AG04449 (cell line): ENCODE results near the gene SYT12.

ENCODE experiments used
- CTCF ChIA-PET: fragments of 350-600 bp; formaldehyde crosslinking; extraction: SDS; loops from one replicate; lab custom pipeline; 2021; ENCODE audit warnings: antibody characterized with exemption; lab: Yijun Ruan, JAX
- POLR2A ChIA-PET: fragments of 400-600, 350-600 bp; formaldehyde crosslinking; extraction: SDS; loops from one replicate; lab custom pipeline; 2020; ENCODE audit warnings: antibody characterized with exemption, inconsistent platforms; lab: Yijun Ruan, JAX
- DNase-seq: peaks from one replicate; pipeline ENCODE4 v3.0.0-alpha.2; 2010; ENCODE audit warnings: low read depth, low spot score
- H3K4me3 ChIP-seq: 2 replicates; pipeline ENCODE4 v1.5.1; 2011; ENCODE audit warnings: low read depth, mild to moderate bottlenecking, control low read depth, low read length
- TF ChIP-seq, protein P1 (sequence below): IDR thresholded peaks from one replicate; pipeline ENCODE4 v1.5.1; 2011; ENCODE audit warnings: mild to moderate bottlenecking, moderate library complexity, low read length, control low read depth, inconsistent platforms; ENCODE audit not compliant: insufficient read depth; ENCODE audit errors: missing control alignments

The SYT12 gene

DNA sequence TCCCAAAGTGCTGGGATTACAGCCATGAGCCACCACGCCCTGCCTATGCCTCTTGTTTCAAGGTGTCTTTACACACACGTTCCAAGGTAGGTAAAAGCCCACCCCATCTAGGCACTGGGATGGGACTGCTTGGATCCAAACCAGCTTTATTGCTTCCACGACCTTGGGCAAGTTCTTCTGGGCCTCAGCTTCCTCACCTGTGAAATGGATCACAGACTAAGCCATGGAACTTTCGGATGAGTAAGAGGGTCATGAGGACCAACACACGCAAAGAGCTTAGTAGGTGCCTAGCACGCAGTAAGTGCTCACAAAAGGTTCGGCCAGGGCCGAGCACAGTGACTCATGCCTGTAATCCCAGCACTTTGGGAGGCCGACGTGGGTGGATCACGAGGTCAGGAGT lies 49.4 kb downstream of the SYT12 start:
- ChIA-PET CTCF (interaction anchor here (1.1 to 9.4 kb wide), 7 partner anchors 9 to 242 kb away, joined by 3 to 57 read pairs (median 5); no protein-coding TSS in a partner anchor), POLR2A (no interaction called here)
- no peak overlapping the region for H3K4me3 ChIP-seq
- TF ChIP-seq, protein P1, sequence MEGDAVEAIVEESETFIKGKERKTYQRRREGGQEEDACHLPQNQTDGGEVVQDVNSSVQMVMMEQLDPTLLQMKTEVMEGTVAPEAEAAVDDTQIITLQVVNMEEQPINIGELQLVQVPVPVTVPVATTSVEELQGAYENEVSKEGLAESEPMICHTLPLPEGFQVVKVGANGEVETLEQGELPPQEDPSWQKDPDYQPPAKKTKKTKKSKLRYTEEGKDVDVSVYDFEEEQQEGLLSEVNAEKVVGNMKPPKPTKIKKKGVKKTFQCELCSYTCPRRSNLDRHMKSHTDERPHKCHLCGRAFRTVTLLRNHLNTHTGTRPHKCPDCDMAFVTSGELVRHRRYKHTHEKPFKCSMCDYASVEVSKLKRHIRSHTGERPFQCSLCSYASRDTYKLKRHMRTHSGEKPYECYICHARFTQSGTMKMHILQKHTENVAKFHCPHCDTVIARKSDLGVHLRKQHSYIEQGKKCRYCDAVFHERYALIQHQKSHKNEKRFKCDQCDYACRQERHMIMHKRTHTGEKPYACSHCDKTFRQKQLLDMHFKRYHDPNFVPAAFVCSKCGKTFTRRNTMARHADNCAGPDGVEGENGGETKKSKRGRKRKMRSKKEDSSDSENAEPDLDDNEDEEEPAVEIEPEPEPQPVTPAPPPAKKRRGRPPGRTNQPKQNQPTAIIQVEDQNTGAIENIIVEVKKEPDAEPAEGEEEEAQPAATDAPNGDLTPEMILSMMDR = no peak
- DNase-seq = no peak

DNA sequence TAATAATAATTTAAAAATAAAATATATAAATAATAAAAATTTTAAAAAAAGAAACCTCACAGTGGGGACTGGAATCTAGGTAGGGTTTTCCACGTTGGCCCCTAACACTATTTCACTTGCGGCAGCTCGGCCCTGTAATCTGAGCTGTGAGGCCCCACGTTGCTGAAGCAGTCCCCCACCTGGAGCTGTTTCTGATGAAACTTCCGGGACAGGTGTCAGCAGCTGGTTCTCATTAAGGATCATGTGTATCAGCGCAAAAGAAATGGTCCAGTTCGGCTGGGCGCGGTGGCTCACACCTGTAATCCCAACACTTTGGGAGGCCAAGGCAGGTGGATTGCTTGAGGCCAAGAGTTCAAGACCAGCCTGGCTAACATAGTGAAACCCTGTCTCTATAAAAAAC lies 51.0 kb downstream of the SYT12 start:
- TF ChIP-seq, protein P1 = no peak
- H3K4me3 ChIP-seq = no peak overlapping the region
- CTCF ChIA-PET = interaction anchor here (1.0 to 9.4 kb wide), 6 partner anchors 8 to 243 kb away, joined by 3 to 57 read pairs (median 4); no protein-coding TSS in a partner anchor
- POLR2A ChIA-PET = interaction anchor here (0.6 kb wide), 1 partner anchor 1024 kb away, joined by 4 read pairs; no protein-coding TSS in a partner anchor
- no peak for DNase-seq

DNA sequence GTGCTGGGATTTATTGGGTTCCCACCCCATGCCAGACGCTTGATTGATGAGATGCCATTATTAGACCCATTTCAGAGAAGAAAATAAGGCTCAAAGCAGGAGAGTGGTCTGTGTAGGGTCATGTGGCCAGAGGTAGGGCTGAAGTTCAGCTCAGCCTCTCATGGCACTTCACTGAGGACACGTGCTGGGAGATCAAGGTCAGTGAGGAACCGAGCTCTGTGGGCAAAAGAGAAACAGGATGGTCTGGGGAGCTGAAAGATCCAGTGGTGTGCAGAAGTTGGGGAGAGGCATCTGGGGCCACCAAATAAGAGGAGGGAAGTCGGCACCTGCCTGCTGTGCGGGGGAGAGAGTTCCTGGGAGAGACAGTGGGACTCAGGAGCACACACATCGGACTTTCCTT lies 53.3 kb downstream of the SYT12 start:
- CTCF ChIA-PET = interaction anchor here (1.0 to 9.4 kb wide), 4 partner anchors 23 to 241 kb away, joined by 3 to 57 read pairs (median 4); no protein-coding TSS in a partner anchor
- DNase-seq = no peak
- POLR2A ChIA-PET = no interaction called here
- H3K4me3 ChIP-seq = no peak overlapping the region
- TF ChIP-seq, protein P1 = no peak

DNA sequence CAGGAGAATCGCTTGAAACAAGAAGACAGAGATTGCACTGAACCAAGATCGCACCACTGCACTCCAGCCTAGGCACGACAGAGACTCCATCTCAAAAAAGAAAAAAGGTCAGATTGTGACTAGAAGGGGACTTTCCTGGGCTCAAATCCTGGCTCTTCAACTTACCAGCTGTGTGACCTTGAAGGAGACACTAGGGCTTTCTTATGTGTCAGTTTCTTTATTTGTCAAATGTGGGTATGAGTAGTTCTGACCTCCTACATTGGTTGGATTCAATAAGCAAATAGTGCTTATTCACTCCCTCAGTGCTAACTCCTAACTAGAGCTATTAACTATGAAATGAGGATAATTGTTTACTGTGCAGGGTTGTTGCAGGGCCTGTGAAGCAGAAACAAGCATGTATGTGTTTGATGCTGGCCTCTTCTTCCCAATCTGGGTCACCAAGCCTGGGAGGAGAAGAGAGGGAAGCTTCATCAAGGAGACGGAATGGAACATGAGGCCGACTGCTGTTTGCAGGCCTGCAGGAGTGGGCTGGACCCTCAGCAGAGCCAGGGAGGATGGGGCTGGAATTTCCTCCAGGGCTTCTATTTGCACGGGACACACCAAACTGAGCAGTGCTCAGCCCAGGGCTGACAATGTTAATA lies 56.3 kb downstream of the SYT12 start:
- no peak for DNase-seq
- ChIA-PET CTCF (interaction anchor here (1.2 to 2.0 kb wide), 2 partner anchors 15 to 27 kb away, joined by 4 read pairs; no protein-coding TSS in a partner anchor), POLR2A (no interaction called here)
- no peak overlapping the region for H3K4me3 ChIP-seq
- TF ChIP-seq, protein P1 = no peak

DNA sequence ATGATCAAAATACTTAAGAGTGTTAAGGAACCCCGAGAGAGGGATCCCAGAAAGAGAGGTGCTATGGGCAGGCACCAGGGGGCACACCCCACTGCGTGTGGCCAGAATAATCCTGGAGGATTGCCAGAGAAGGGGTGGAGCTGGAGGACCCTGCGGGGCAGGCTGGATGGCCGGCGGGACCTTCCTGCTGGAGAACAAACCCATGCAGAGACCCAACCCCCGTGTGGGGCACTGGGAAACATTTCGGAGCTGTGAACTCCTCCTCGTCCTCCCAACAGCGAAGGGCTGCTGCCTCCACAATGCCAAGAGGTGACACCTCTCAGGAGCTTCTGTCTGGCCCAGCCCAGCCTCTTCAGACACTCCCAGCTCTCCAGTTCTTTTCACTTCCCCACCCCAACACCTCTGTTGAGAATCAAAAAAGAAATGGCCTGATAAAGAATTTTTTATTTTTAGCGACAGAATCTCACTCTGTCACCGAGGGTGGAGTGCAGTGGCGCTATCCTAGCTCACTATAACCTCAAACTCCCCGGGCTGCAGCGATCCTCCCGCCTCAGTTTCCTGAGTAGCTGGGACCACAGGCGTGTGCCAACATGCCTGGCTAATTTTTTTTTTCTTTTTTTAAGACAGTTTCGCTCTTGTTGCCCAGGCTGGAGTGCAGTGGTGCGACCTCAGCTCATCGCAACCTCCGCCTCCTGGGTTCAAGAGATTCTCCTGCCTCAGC lies 59.3 kb downstream of the SYT12 start:
- no peak for DNase-seq
- TF ChIP-seq, protein P1 = no peak
- no peak overlapping the region for H3K4me3 ChIP-seq
- ChIA-PET POLR2A (no interaction called here), CTCF (interaction anchor here (0.6 to 3.4 kb wide), 10 partner anchors 10 to 241 kb away, joined by 3 to 34 read pairs (median 6); no protein-coding TSS in a partner anchor)
